NCI-H774 (cell line): ENCODE results near the gene CFLAR.
"Not testable (repeated sequence)": the region's sequence is repeated elsewhere in the genome, so short reads cannot be mapped to it uniquely, and the experiment has no call there.

Experiments used
- DNase-seq: peaks from one replicate; lab custom pipeline; 2025; lab: John Stamatoyannopoulos, UW

The CFLAR gene

GRCh38 chr2:201149064-201149820 lies 33.3 kb downstream of the CFLAR start:
- DNase-seq: no peak

- DNase-seq: not testable (repeated sequence)
Observed at GRCh38 chr2:201149821-201150165, 33.8 kb downstream of the CFLAR start.

GRCh38 chr2:201150454-201151020 lies 34.6 kb downstream of the CFLAR start:
- DNase-seq: no peak

- DNase-seq: no peak
Observed at GRCh38 chr2:201151127-201151981, 35.4 kb downstream of the CFLAR start.

GRCh38 chr2:201152517-201152916 lies 36.6 kb downstream of the CFLAR start:
- no peak for DNase-seq

GRCh38 chr2:201152999-201153815 lies 37.2 kb downstream of the CFLAR start:
- no peak for DNase-seq

- no peak for DNase-seq
Observed at GRCh38 chr2:201154615-201155399, 38.8 kb downstream of the CFLAR start.

GRCh38 chr2:201156036-201156435 lies 40.1 kb downstream of the CFLAR start:
- DNase-seq: no peak

GRCh38 chr2:201156640-201157039 lies 40.7 kb downstream of the CFLAR start:
- no peak for DNase-seq

- DNase-seq: no peak
Observed at GRCh38 chr2:201157694-201158093, 41.7 kb downstream of the CFLAR start.

- DNase-seq: no peak
Observed at GRCh38 chr2:201158111-201158929, 42.4 kb downstream of the CFLAR start.

- no peak for DNase-seq
Observed at GRCh38 chr2:201164166-201164565, 48.2 kb downstream of the CFLAR start.

GRCh38 chr2:201167546-201167945 lies 51.6 kb downstream of the CFLAR start:
- DNase-seq: no peak

- not testable (repeated sequence) for DNase-seq
Observed at GRCh38 chr2:201168496-201168895, 52.5 kb downstream of the CFLAR start.

- DNase-seq: no peak
Observed at GRCh38 chr2:201171259-201171814, 55.4 kb downstream of the CFLAR start.

- DNase-seq: no peak
Observed at GRCh38 chr2:201172279-201172678, 56.3 kb downstream of the CFLAR start.

- DNase-seq: no peak
Observed at GRCh38 chr2:201174687-201175086, 58.7 kb downstream of the CFLAR start.

- DNase-seq: no peak
Observed at GRCh38 chr2:201176081-201176481, 60.1 kb downstream of the CFLAR start.

GRCh38 chr2:201180010-201180409 lies 64.0 kb downstream of the CFLAR start:
- DNase-seq: no peak
